ENCODE measurements around the gene SYT7.

Gene SYT7

DNA sequence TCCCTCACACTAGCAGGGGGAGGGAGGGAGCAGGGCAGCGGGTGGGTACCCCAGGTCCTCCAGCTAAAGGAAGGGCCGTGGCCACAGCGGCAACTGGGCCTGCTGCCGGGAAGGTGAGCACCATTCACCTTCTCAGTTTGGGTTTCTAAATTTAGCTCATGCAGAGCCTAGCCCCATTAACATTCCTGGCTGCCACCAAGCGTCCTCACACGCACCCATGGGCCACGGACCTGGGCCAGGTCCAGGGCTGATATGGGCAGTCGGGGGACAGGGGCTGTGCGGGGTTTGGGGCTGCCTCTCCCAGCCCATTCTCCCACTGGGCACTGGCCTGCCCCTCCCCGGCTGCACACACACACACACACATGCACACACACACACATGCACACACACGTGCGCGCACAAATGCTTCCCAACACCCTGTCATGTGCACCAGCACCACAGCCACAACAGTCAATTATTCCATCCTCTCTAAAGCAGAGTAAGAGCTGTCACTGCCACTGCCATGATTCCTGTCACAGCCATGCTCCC, 28.7 kb downstream of the SYT7 start:
- DNase-seq = no peak

DNA sequence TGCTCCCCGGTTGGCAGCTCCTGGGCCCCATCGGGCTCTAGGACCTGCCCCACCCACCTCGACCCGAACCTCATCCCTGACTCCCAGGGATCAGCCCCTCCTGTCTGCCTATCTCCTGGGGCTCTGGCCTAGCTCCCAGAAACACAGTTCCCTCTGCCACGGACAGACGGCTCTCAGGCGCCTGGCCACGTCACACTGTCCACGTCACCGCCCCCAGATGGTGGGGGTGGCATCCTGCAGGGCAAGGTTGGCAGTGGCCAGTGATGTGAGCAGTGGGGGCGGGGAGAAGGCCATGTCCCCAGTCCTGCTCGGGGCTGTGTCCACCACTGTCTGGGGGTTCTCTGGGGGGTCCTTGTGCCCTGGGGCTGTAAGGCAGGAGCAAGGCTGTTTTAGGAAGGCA, 29.2 kb downstream of the SYT7 start:
- no peak for DNase-seq

DNA sequence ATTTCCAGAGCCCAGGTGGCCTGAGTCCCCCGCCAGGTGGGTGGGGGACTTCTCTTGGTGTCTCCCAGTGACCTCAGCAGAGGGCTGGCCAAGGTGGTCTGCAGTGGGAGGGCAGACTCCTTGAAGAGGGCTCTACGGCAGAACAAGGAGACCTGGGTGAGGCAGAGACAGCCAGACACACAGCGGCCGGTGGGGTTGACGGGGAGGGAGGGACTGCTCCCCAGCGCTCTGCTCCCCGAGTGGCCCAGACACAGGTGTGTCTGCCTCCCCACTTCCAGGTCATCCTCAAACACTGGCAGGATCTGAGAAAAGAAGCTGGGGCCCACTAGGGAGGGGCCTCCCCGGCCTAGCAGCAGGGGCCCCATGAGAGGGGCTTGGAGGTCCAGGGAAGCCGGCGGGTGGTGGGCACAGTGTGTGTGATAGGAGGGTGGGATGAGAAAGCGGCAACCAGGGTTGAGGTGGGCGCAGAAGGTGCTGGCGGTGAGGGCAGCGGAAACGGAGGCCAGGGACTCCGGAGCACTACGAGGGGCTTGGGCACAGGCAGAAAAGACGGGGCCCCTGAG, 30.1 kb downstream of the SYT7 start:
- no peak for DNase-seq

DNA sequence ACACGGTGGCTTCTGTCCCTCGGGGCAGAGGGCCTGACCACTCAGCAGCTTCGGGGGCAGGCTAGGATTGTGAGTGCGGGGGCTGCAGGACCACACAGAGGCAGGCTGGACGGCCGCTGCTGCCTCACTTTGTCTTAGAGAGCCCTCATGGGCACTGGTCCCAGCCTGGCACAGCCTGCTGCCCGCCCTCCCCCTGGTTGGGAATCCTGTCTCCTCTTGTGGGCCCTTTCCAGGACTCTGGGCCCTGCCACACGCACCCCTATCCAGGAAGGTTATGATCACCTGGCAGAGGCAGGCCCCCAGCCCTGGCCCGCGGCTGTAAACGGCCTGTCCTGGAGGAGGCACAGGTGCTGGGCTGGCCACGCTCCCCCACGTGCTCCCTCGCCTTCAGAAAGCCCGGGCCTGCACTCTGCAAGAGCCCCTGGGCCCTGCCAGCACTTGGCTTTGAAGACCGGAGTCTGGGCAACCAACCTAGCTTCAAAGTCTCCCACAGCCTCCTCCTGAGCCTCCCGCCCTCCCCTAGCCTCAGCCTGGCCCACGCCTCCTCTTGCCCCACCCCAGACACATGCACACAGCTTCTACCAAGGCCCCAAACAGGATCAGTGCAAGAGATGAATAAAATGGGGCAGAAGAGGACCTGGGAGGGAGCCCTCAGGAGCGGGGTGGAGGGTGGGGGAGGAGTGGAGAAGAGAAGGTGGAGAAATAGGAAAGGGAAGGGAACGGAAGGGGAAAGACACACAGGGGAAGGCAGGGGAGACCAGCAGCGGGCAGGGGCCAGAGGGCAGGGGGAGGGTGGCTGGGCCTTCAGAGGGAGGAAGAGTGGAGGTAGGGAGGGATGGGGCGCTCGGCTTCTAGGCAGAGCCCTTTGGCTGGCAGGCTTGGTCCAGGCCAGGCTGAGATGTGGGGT, 31.0 kb downstream of the SYT7 start:
- DNase-seq = no peak

DNA sequence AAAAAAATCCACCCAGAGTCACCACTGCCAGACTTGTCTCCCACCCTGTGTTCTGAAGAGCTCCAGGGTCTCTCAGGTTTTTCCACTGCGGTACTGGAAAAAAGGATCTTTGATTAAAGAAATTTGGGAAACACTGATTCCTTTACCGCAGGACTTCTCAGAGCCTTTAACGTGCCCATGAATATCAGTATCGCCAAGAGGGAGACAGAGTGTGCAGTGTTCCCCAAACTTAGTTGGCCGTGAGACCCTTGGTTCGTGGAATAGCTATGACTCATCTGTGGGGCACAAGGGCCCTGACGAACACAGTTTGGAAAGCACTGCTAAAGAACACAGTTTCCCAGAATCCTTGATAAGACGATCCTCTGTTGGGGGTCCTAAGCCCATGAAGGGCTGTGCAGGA, 31.7 kb downstream of the SYT7 start:
- no peak for DNase-seq

DNA sequence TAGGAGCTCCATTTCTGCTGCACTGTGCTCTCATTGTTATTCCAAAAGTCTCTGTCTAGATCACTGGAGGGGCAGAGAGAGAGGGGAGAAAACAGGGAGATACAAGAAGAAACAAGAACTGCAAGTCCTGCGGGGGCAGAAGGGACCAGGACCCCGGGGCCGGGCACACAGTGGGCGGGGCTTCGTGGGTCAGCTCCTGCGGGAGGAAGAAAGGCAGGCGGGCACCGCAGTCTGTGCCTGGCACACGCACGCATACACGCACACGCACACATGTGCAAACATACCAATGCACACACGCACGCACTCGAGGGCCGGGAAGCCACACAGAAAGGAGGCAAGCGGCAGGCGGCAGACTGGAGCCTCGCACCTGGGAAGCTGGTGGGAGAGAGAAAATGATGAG, 33.6 kb downstream of the SYT7 start:
- DNase-seq = no peak

DNA sequence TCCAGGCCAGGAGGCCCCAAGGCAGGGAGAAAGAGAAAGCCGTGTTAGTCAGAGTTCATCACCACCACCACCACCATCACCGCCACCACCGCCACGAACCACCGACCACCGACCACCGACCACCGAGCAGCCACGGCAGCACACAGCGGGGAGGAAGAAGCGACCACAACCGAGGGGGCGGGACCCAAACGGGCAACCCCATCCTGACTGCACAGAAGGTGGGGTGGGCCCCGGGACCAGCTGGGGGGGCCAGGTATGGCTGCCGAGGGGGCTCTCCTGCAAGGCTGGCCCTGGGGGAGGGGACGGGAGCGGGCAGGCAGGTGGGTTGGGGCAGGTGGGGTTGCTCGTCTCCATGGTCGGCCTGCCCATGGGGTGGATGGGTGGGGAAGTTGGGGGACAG, 34.2 kb downstream of the SYT7 start:
- DNase-seq = no peak

DNA sequence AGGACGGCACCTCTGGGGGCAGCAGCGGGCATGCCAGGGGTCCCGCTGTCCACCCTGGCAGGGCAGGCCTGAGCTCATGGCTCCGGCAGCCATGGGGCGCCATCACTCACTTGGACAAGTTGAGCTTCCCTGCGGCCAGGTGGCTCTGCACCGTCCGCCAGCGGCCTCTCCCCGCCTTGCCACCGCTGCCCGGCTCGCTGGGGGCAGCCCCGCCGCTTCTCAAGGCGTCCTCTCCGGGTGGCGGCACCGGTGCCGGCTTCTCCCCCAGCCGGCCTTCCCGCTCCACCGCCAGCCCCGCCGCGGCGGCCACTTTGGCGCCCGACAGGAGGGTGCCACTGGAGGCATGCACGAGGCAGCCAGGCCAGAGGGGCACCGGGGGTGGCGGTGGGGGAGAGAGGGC, 35.0 kb downstream of the SYT7 start:
- no peak for DNase-seq

DNA sequence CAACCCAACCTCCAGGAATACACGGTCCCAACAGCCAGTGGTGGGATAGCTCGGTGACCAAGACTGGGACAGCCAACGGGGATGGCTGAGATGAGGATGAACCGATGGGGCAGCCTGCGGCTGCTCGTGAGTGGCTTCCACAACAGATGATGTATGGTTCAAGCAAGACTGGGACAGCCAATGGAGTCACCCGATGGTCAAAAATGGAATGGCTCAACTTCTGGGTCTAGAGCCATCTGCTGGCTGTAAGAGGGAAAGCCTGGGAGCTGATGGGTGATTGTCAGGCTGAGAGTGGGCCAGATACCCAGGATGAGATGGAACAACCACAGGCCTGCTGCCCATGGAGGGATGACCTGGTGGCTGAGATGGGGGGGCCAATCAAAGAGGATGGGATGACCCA, 35.5 kb downstream of the SYT7 start:
- DNase-seq = peak; percentile 56

DNA sequence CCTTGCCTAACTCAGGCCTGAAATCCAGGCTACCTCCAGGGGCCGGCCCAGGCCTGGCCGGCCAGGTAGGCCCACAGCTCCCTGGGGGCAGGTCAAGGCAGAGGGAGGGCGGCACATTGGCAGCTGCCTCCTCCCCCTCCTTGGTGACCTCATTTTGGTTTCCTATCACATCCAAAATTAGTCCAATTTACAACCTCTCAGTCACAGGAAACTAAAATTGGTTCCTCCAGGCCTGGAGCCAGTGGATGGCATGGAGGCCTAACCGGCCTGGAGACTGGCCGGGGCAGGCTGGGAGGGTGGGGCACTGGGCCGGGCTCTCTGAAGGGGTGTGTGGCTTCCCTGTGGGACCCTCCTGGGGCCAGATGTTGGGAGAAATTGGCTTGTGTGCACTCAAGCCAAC, 36.4 kb downstream of the SYT7 start:
- no peak for DNase-seq

DNA sequence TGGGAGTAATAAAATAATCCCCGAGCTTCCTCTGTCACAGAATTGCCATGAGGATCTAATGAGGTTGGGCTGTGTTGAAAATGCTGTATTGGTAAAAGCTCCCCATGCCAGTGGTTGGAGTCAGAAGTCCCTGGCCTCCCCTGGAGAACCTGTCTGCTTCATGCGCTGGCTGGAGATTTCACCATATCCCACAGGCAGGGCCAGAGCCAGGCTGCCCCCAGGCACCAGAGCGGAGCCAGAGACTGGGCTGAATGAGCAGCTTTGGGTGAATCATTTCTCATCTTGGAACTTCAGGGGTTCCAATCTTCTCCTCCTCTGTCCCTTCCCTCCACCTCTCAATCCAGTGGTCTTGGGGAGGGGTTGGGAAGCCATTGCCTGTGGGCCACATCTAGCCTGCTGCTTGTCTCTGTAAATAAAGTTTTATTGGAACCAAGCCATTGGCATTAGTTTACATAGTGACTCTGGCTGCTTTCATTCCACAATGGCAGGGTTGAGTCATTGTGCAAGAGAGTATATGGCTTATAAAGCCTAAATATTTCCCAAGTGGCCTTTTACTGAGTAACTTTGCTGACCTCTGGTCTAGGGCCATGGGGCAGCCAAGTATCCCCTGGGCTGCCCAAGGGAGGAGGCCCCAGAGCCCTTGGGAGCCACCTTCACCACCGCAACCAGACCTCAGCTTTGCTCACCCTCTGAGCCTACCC, 37.1 kb downstream of the SYT7 start:
- no peak for DNase-seq

DNA sequence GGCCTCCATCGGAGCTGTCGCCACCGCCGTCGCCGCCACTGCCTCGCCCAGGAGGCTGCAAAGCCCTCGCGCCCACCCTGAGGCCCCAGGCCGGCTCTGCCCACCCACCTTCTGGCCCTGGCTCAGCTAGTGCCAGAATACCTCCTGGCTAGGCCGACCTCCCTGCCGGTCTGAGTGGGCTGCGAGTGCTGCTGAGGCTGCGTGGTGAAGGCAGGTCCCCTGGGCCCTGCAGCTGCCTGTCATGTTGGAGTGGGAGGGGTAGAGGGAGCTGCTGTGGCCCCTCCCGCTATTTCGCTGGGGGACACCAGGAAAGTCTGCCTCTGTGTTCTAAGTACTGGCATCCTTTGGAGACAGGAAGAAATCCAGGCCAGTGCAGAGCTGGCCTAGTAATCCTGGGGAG, 38.2 kb downstream of the SYT7 start:
- no peak for DNase-seq

DNA sequence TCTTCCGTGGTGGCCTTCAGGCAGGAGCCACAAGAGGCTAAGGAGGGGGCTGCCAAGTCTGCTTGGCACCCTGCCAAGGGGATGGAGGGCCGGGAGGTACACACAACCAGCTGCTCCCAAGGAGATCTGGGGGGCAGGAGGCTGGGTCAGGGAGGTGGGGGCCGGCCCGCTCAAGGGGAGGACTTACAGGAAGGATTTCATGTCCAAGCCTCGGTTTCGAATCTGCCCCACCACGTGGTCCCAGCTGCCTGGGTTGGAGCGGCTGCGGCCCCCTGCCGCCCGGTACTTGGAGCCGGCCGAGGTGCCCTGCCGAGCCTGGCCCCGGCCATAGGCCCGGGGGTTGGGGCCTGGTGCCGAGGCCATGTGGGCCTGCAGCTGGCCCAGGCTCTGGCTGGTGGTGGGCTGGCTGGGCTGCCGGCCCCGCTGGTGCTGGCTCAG, 38.8 kb downstream of the SYT7 start:
- DNase-seq = no peak

DNA sequence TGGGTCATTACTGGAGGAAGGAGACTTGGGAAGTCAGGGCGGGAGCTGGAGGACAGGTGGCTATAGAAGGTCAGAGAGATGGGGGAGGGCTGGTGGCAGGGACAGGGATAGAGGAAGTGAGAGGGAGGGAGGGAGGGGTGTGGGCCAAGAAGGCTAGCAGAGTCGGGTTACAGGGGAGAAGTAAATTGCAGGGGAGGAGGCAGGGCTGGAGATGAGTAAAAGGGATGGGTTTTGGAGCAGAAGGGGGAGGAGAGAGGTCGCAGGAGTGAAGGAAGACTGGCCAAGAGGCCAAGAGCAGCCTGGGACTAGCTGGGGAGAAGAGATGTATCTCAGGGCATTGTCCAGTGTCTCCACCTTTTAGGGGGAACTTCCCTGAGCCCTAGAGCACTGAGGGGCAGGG, 39.3 kb downstream of the SYT7 start:
- peak; percentile 15 for DNase-seq

DNA sequence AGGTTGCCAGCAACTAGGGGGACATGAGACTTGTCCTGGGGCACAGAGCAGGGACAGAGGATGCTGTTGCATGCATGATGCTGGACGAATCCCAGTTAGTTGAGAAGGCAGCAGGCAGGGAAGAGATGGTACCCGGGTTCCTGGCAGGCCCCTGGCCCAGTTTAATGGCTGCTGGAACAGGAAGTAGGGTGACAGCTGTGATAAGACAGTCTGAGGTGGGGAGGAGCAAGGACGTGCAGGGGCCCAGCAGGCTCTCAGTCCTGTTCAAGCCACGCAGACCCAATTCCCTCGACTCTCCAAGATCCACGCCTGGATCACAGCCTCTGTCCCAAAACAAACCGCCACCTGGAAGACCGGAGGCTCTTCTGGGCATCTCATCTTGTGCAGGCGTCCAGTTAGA, 40.3 kb downstream of the SYT7 start:
- DNase-seq = no peak

DNA sequence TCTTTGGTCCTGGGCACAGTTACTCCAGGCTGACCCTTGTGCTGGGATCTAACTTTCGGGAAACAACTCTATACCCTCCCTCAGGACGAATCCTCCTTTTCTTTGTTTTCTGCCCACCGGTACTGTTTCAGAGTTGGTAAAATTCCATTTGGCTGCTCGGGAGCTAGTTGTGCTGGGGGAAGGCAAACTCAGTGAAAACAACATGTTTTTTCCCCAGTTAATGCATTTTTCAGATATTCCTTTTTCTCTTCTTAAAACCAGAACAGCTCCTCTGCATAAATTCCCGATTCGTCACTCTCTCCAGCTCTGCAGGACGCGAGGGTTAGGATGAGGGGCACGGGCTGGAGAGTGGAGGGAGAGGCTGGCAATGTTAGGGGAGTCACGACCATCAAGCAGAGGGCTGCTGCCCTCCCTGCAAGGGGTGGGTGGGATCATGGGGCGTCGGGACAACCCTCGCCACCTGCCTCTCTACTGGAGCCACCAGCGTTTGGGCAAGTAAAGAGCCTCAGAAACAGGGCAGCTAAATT, 41.0 kb downstream of the SYT7 start:
- DNase-seq = no peak

DNA sequence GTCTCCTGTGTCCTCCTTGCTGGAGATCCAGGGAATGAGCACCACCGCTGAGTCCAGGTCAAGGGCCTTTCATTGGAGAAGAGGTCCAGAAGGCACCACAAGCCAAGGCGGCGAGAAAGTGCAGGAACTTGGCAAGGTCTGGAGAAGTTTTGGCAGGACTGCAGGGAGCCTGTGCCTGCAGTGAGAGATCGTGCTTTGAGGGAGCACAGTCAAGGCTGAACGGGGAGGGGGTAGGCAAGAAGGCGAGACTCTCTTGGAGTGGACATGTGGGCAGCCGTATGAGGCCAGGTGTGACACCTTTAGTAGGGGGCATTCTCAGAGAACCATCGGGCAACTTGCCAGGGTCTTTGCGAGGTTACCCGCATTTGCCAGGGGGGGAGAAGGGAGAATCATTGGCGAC, 41.9 kb downstream of the SYT7 start:
- DNase-seq = no peak

DNA sequence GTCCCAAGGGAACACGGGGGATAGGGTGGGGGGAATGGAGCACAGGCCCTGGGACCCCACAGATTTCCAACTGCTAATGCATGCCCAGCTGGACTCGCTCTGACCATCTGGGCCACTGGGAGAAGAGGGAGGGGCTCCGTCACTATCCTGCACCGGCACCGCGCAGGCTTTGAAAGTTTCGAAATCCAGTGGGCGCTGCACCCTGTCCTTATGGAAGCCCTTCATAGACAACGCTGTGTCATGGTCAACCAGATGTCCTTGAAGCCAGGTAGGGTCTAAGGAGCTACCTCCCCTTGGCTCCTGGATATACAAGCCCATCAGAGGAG, 42.3 kb downstream of the SYT7 start:
- DNase-seq = no peak

DNA sequence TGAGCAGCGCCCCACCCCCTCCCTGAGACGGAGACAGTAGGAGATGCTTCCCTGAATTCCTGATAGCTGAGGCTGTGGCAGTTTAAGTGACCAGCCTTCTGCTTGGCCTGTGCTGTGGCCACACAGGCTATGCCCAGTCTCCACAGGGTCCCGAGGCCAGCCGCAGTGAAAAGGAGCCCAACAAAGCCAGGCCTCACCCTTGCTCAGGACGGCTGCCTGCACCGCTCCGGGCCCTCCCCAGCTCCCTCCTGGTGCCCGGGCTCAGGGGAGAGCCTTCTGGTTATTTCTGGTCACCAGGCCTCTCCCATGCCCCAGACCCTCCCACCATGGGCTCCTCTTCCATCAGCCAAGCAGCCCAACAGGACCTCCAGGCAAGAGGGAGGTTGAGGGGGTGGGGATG, 43.5 kb downstream of the SYT7 start:
- no peak for DNase-seq

DNA sequence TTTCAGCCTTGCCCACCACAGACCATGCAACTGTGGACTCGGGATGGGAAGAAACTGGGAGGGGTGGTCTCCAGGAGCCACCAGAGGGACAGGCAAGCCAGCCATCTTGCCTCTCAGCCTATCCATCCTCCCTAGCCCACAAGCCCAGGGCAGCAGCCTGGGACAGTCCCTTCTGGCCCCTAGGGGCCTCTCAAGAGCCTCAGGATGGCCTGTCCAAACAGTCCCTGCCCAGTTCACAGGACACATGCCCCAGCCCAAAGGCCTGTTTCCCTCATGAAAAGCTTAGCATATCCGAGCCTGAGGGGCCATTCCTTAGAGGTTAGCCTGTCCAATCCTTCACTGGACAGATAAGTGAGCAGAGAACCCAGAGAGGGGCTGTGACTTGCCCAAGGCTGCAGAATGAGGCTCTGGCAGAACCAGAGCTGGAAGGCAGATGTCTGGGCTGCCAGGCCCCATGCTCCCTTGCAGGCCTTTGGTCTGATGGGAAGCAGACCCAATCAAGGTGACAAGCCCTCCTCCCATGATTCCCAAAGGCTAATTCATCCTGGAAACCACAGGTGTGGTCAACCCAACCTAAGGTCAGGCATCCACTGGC, 44.1 kb downstream of the SYT7 start:
- no peak for DNase-seq

DNA sequence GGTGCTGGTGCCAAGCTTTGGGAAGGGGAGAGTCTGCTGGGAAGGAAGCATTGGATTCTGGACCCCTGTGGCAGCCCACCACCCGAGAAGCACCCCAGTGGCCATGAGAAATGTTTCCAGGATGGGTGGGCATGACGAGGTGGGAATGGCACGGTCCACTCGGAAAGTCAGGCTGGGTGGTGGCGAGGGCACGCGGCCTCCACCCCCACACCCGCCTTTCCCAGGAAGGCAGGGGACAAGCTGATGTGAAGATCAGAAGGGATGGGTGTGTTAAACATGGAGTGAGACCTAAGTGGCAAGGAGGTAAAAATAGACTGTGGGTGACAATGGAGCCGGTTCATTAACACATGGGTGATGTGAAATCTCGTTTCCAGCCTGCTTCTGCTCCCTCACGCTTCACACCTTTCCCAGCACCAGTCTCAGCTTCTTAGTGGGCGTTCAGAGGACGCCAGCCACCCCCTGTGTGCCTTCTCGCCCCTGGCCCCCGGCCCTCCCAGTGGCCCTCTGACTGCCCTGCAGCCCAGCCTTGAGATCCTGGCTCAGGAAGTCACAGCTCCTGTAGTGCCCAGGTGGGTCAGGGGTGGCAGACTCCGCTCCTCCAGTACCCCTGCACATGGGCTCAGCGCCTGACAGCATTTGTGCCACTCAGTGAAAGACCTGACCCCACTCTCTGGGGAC, 44.7 kb downstream of the SYT7 start:
- no peak for DNase-seq

DNA sequence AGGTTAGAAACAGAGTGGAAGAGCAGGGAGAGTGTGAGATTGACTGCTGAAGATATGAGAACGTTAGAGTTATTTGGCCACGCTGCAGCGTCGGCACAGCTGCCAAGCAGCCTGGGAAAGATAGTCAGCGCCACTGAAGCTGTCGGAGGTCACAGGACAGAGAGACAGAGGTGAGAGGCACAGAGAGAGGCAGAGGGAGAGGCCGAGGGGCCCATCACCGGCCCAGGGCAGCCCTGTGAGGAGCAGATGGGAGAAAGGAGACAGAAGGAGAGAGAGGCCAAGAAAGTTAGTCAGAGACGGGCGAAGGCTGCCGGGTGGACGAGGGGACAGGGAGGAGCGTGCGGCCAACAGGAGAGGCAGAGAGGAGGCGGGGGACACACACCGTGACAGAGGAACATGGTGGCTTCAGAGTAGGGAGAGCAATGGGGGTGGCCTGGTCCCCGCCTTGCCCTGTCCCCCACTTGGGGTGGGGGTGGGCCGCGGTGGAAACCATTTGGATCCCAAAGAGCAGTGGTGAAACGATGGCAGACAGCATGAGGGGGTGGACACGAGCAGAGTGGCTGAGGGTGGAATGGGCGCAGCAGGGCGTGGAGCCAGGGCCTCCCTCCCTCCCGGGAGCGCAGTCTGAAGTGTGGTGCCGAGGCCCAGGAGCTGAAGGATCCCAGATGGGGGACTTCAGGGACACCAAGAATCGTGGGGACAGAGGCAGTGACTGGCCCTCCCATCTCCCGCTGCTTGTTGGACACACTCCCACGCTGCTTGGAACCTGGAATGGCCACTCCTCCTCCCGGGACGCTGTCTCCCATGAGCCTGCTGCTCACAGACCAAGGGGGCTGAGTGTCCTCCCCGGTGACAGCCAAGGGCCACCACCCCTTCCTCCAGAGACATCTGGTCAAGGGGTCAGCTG, 45.7 kb downstream of the SYT7 start:
- DNase-seq = no peak
